DND-41 (cell line): Measurements from ENCODE around the gene SIGLEC9.

Source experiments
- ATAC-seq: fragments of 200-7000 bp; cut with Tn5 transposase; 3 replicates; pipeline ENCODE4 v1.9.1; 2021; ENCODE audit warnings: low read depth; ENCODE audit not compliant: insufficient read depth
- DNase-seq: peaks from one replicate; pipeline ENCODE4 v3.0.0-alpha.2; 2020
- H2AFZ ChIP-seq: 2 replicates; pipeline ENCODE4 v1.6.0; 2012; ENCODE audit warnings: low read depth, low read length
- H3K27ac ChIP-seq: 2 replicates; pipeline ENCODE4 v1.5.1; 2012; ENCODE audit warnings: low read length, inconsistent platforms
- H3K27me3 ChIP-seq: fragments of 200-600 bp; sonication (generic); 2 replicates; pipeline ENCODE4 v1.6.0; 2012; ENCODE audit warnings: low read length, mild to moderate bottlenecking, inconsistent platforms; ENCODE audit not compliant: insufficient read depth, poor library complexity
- H3K36me3 ChIP-seq: 2 replicates; pipeline ENCODE4 v1.5.1; 2012; ENCODE audit warnings: low read length, inconsistent platforms; ENCODE audit not compliant: insufficient read depth
- H3K4me1 ChIP-seq: 2 replicates; pipeline ENCODE4 v1.5.1; 2012; ENCODE audit warnings: mild to moderate bottlenecking, low read length; ENCODE audit not compliant: insufficient read depth
- H3K4me2 ChIP-seq: 2 replicates; pipeline ENCODE4 v1.6.0; 2012; ENCODE audit warnings: mild to moderate bottlenecking, moderate library complexity, low read length, inconsistent platforms; ENCODE audit not compliant: insufficient read depth
- H3K4me3 ChIP-seq, 2 experiments: fragments of 200-600 bp in 1 of 2; shearing (Covaris generic) in 1 of 2; 2 replicates each; pipeline ENCODE4 v1.5.1; 2012 to 2016; ENCODE audit warnings: inconsistent platforms in 2 of 2, low read length in 2 of 2, mild to moderate bottlenecking in 2 of 2, low read depth in 1 of 2, moderate library complexity in 1 of 2
- H3K79me2 ChIP-seq: 2 replicates; pipeline ENCODE4 v1.6.0; 2012; ENCODE audit warnings: low read length, inconsistent platforms; ENCODE audit not compliant: insufficient read depth
- H3K9ac ChIP-seq: 2 replicates; pipeline ENCODE4 v1.6.0; 2012; ENCODE audit warnings: low read depth, mild to moderate bottlenecking, inconsistent platforms, low read length, moderate library complexity
- H3K9me3 ChIP-seq: 2 replicates; pipeline ENCODE4 v1.5.1; 2012; ENCODE audit warnings: low read length, moderate library complexity, mild to moderate bottlenecking, inconsistent platforms; ENCODE audit not compliant: insufficient read depth, severe bottlenecking
- H4K20me1 ChIP-seq: 2 replicates; pipeline ENCODE4 v1.6.0; 2012; ENCODE audit warnings: low read length; ENCODE audit not compliant: insufficient read depth
- CTCF ChIP-seq: IDR thresholded peaks from 2 replicates; pipeline ENCODE4 v1.5.1; 2012; ENCODE audit warnings: borderline replicate concordance, low read length, moderate library complexity, mild to moderate bottlenecking; ENCODE audit not compliant: poor library complexity, severe bottlenecking; ENCODE audit errors: extremely low read depth
- EZH2 ChIP-seq: IDR thresholded peaks from 3 replicates; pipeline ENCODE4 v1.6.1; 2012; ENCODE audit warnings: borderline replicate concordance, low read depth, mild to moderate bottlenecking, moderate library complexity, low read length, inconsistent platforms; ENCODE audit not compliant: severe bottlenecking

The SIGLEC9 gene

GRCh38 chr19:51147663-51148062 lies 23.0 kb downstream of the SIGLEC9 start:
- H3K9ac ChIP-seq, result no peak overlapping the region
- H3K9me3 ChIP-seq, result no peaks in the 10 kb centered on the region
- H3K4me1 ChIP-seq, result no peaks in the 10 kb centered on the region
- no peak overlapping the region for H3K4me2 ChIP-seq
- H3K4me3 ChIP-seq, result no peak overlapping the region
- H3K27ac ChIP-seq, result no peak overlapping the region
- DNase-seq, result no peak
- ATAC-seq, result no peak
- no peak for TF ChIP-seq CTCF
- no peak for TF ChIP-seq EZH2
- H3K79me2 ChIP-seq, result no peaks in the 10 kb centered on the region
- H3K36me3 ChIP-seq, result no peaks in the 10 kb centered on the region
- H4K20me1 ChIP-seq, result no peaks in the 10 kb centered on the region
- peaks cover 3% of the 10 kb centered on the region for H3K27me3 ChIP-seq
- no peak overlapping the region for H2AFZ ChIP-seq

- H2AFZ ChIP-seq, result no peak overlapping the region
- no peak for ATAC-seq
- TF ChIP-seq CTCF, result no peak
- no peak for TF ChIP-seq EZH2
- H3K79me2 ChIP-seq, result no peaks in the 10 kb centered on the region
- H3K4me2 ChIP-seq, result no peak overlapping the region
- DNase-seq, result no peak
- no peaks in the 10 kb centered on the region for H3K4me1 ChIP-seq
- no peak overlapping the region for H3K4me3 ChIP-seq
- no peak overlapping the region for H3K27ac ChIP-seq
- H3K36me3 ChIP-seq, result no peaks in the 10 kb centered on the region
- no peaks in the 10 kb centered on the region for H3K9me3 ChIP-seq
- peaks cover 3% of the 10 kb centered on the region for H3K27me3 ChIP-seq
- H3K9ac ChIP-seq, result no peak overlapping the region
- H4K20me1 ChIP-seq, result no peaks in the 10 kb centered on the region
Observed at GRCh38 chr19:51148580-51148979, 23.9 kb downstream of the SIGLEC9 start.

- peaks cover 3% of the 10 kb centered on the region for H3K27me3 ChIP-seq
- no peak overlapping the region for H2AFZ ChIP-seq
- H4K20me1 ChIP-seq, result no peaks in the 10 kb centered on the region
- no peaks in the 10 kb centered on the region for H3K36me3 ChIP-seq
- H3K79me2 ChIP-seq, result no peaks in the 10 kb centered on the region
- no peak overlapping the region for H3K4me3 ChIP-seq
- no peak overlapping the region for H3K9ac ChIP-seq
- H3K4me1 ChIP-seq, result no peaks in the 10 kb centered on the region
- TF ChIP-seq CTCF (no peak), EZH2 (no peak)
- no peak overlapping the region for H3K4me2 ChIP-seq
- DNase-seq, result no peak
- no peaks in the 10 kb centered on the region for H3K9me3 ChIP-seq
- ATAC-seq, result no peak
- H3K27ac ChIP-seq, result no peak overlapping the region
Observed at GRCh38 chr19:51150627-51151026, 25.9 kb downstream of the SIGLEC9 start.

GRCh38 chr19:51156710-51157109 lies 32.0 kb downstream of the SIGLEC9 start:
- H3K27me3 ChIP-seq, result peaks cover 8% of the 10 kb centered on the region
- H3K9ac ChIP-seq, result no peak overlapping the region
- no peak for ATAC-seq

More at GRCh38 chr19:51156710-51157109, 32.0 kb downstream of the SIGLEC9 start:
- TF ChIP-seq CTCF (no peak), EZH2 (no peak)
- H3K4me2 ChIP-seq, result no peak overlapping the region
- H3K4me1 ChIP-seq, result no peaks in the 10 kb centered on the region
- DNase-seq, result no peak
- no peaks in the 10 kb centered on the region for H3K79me2 ChIP-seq
- no peak overlapping the region for H3K4me3 ChIP-seq
- H3K27ac ChIP-seq, result no peak overlapping the region
- 0 out of 2 replicates have a peak, but pooled peaks cover 3% of the 10 kb centered on the region for H4K20me1 ChIP-seq
- H2AFZ ChIP-seq, result no peak overlapping the region
- no peaks in the 10 kb centered on the region for H3K9me3 ChIP-seq
- H3K36me3 ChIP-seq, result no peaks in the 10 kb centered on the region
